HepG2 (cell line): Measurements from ENCODE around the gene INSR. TPM values are rescaled to one million over a fixed set of nuclear protein-coding genes. Genes with fewer than 3 reads are reported as not detected.

ENCODE experiments used
- CREB3 ChIP-seq: sonication (generic); formaldehyde crosslinking; IDR thresholded peaks from 2 replicates; pipeline ENCODE4 v1.5.0; 2020; ENCODE audit warnings: missing genetic modification reagents
- MAF1 ChIP-seq: sonication (generic); formaldehyde crosslinking; IDR thresholded peaks from 2 replicates; pipeline ENCODE4 v1.5.0; 2020; ENCODE audit warnings: missing genetic modification reagents, borderline replicate concordance
- MEIS2 ChIP-seq: sonication (generic); formaldehyde crosslinking; IDR thresholded peaks from 2 replicates; pipeline ENCODE4 v1.9.0; 2021; ENCODE audit warnings: mild to moderate bottlenecking, missing genetic modification reagents
- MIER2 ChIP-seq: IDR thresholded peaks from 2 replicates; pipeline ENCODE4 v1.6.1; 2016; ENCODE audit warnings: missing biosample characterization, missing genetic modification reagents
- POLR2A ChIP-seq, 2 experiments: IDR thresholded peaks; 2 replicates each; pipeline ENCODE4 v1.6.1; 2011; ENCODE audit warnings: low read depth in 2 of 2, low read length in 2 of 2, mild to moderate bottlenecking in 1 of 2, moderate library complexity in 1 of 2; ENCODE audit not compliant: insufficient read depth in 1 of 2
- REST ChIP-seq, 2 experiments: IDR thresholded peaks; 2 replicates each; pipeline ENCODE4 v1.6.1; 2011 to 2012; ENCODE audit warnings: low read length in 2 of 2, borderline replicate concordance in 1 of 2, low read depth in 1 of 2, mild to moderate bottlenecking in 1 of 2, moderate library complexity in 1 of 2
- ZKSCAN8 ChIP-seq: IDR thresholded peaks from 2 replicates; pipeline ENCODE4 v1.6.1; 2016; ENCODE audit warnings: borderline replicate concordance, missing genetic modification reagents, missing compliant biosample characterization
- ZNF263 ChIP-seq: sonication (generic); formaldehyde crosslinking; IDR thresholded peaks from 2 replicates; pipeline ENCODE4 v1.4.0; 2020; ENCODE audit warnings: missing genetic modification reagents
- ZNF281 ChIP-seq: sonication (generic); formaldehyde crosslinking; IDR thresholded peaks from 2 replicates; pipeline ENCODE4 v1.4.0; 2020; ENCODE audit warnings: missing genetic modification reagents, borderline replicate concordance
- polyA plus RNA-seq, 8 experiments: library from polyadenylated mRNA; depleted of rRNA in 3 of 8; stranded (reverse) in 7 of 8; unstranded in 1 of 8; fragments of >200 nt; fragmentation: Illumina TruSeq in 4 of 8; extraction: Trizol in 4 of 8; gene quantifications; 2 replicates each; pipeline versions ENCODE4 v1.2.1 to v1.2.3, GENCODE V29; 2011 to 2016; ENCODE audit warnings: low read depth in 4 of 8, missing spikeins in 1 of 8, mixed read lengths in 1 of 8; ENCODE audit not compliant: insufficient read depth in 1 of 8
- total RNA-seq, 5 experiments: library from RNA; depleted of rRNA; stranded (reverse); fragments of >200 nt; fragmentation: Illumina TruSeq; extraction: Trizol; gene quantifications; 2 replicates each; pipeline ENCODE4 v1.2.3, GENCODE V29; 2016; ENCODE audit warnings: low read depth in 1 of 5
- TF ChIP-seq, protein P1 (sequence below): sonication (generic); formaldehyde crosslinking; IDR thresholded peaks from 2 replicates; pipeline ENCODE4 v1.8.0; 2022; ENCODE audit warnings: low read depth, missing genetic modification reagents
- TF ChIP-seq, protein P2 (sequence below), 2 experiments: fragments of 450-650 bp in 1 of 2; sonication (generic) in 1 of 2; formaldehyde crosslinking in 1 of 2; IDR thresholded peaks; 2 replicates each; pipeline versions ENCODE4 v1.6.1 to v1.8.0; 2016 to 2022; ENCODE audit warnings: antibody characterized with exemption in 1 of 2, mild to moderate bottlenecking in 1 of 2, missing genetic modification reagents in 1 of 2

INSR gene
- total and polyA plus RNA-seq, 2 of the 13 experiments (the other 11 are each of a cell fraction or from before 2014, with no cell fraction given): 24.2 to 29.8 TPM

GRCh38 chr19:7113233-7113632, 181.0 kb downstream of the INSR start (continued):
- TF ChIP-seq, protein P1, sequence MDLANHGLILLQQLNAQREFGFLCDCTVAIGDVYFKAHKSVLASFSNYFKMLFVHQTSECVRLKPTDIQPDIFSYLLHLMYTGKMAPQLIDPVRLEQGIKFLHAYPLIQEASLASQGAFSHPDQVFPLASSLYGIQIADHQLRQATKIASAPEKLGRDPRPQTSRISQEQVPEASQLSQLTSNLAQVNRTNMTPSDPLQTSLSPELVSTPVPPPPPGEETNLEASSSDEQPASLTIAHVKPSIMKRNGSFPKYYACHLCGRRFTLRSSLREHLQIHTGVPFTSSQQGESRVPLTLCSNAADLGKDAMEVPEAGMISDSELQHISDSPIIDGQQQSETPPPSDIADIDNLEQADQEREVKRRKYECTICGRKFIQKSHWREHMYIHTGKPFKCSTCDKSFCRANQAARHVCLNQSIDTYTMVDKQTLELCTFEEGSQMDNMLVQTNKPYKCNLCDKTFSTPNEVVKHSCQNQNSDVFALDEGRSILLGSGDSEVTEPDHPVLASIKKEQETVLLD (CRISPR knock-in tag): no peak
- no peak for TF ChIP-seq MEIS2 (CRISPR knock-in tag)
- no peak for TF ChIP-seq ZNF281 (CRISPR knock-in tag)
- TF ChIP-seq ZKSCAN8 (CRISPR knock-in tag): no peak
- TF ChIP-seq MIER2 (CRISPR knock-in tag): peak; percentile 86
- no peak for TF ChIP-seq MAF1 (CRISPR knock-in tag)
- TF ChIP-seq REST (IDR thresholded peaks at IDR 0.05; ENCODE audit: borderline replicate concordance in 1 of 2, low read depth in 1 of 2, low read length in 2 of 2): peak; percentile 16 to 90
- TF ChIP-seq ZNF263: no peak
- no peak for TF ChIP-seq CREB3
- TF ChIP-seq POLR2A (IDR thresholded peaks at IDR 0.05; ENCODE audit: insufficient read depth in 1 of 2, low read depth in 2 of 2, low read length in 2 of 2): 0 out of 4 replicates have a peak, but pooled peaks of 1 of the 2 experiments have one; percentile 20
- TF ChIP-seq, protein P2, sequence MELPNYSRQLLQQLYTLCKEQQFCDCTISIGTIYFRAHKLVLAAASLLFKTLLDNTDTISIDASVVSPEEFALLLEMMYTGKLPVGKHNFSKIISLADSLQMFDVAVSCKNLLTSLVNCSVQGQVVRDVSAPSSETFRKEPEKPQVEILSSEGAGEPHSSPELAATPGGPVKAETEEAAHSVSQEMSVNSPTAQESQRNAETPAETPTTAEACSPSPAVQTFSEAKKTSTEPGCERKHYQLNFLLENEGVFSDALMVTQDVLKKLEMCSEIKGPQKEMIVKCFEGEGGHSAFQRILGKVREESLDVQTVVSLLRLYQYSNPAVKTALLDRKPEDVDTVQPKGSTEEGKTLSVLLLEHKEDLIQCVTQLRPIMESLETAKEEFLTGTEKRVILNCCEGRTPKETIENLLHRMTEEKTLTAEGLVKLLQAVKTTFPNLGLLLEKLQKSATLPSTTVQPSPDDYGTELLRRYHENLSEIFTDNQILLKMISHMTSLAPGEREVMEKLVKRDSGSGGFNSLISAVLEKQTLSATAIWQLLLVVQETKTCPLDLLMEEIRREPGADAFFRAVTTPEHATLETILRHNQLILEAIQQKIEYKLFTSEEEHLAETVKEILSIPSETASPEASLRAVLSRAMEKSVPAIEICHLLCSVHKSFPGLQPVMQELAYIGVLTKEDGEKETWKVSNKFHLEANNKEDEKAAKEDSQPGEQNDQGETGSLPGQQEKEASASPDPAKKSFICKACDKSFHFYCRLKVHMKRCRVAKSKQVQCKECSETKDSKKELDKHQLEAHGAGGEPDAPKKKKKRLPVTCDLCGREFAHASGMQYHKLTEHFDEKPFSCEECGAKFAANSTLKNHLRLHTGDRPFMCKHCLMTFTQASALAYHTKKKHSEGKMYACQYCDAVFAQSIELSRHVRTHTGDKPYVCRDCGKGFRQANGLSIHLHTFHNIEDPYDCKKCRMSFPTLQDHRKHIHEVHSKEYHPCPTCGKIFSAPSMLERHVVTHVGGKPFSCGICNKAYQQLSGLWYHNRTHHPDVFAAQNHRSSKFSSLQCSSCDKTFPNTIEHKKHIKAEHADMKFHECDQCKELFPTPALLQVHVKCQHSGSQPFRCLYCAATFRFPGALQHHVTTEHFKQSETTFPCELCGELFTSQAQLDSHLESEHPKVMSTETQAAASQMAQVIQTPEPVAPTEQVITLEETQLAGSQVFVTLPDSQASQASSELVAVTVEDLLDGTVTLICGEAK (IDR thresholded peaks at IDR 0.05): no peak
- TF ChIP-seq, protein P2 (CRISPR knock-in tag; IDR thresholded peaks at IDR 0.05): no peak
